GM12892 (cell line): ENCODE measurements around the gene LCP2.

Experiments used
- DNase-seq: peaks from one replicate; pipeline ENCODE4 v3.0.0; 2011; ENCODE audit not compliant: insufficient read length
- FAIRE-seq: peaks from 2 replicates; lab custom pipeline; 2011; peaks lifted over from hg19 to GRCh38; lab: Jason Lieb, UNC
- POLR2A ChIP-seq: IDR thresholded peaks from 2 replicates; pipeline ENCODE4 v1.6.1; 2011; ENCODE audit warnings: low read depth, low read length, control low read depth
- POLR2AphosphoS5 ChIP-seq: IDR thresholded peaks from 2 replicates; pipeline ENCODE4 v1.6.1; 2011; ENCODE audit warnings: low read depth, low read length, control low read depth
- TAF1 ChIP-seq: IDR thresholded peaks from 2 replicates; pipeline ENCODE4 v1.6.1; 2011; ENCODE audit warnings: low read depth, mild to moderate bottlenecking, control low read depth, low read length, borderline replicate concordance

LCP2 gene

DNA sequence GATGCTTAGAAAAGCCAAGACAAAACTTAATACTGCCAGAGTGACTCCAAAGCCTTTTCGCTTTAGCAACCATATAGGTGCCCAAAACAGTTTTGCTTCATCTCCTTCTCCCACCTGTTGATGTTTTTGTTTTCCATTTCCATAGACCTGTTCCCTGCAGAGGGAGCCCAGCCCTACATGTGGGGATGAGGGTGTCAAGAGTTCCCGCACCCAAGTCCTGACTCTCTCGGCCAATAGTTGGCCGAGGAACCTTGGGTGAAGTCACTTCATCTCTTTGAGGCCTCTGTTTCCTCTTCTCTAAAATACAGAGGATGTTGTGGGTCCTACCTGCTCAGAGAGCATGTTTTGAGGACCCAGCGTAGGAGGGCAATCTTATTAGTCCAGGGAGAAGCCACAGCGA is 38.5 kb upstream of the LCP2 start:
- FAIRE-seq (no peak), DNase-seq (no peak)
- TF ChIP-seq POLR2AphosphoS5 (no peak), POLR2A (no peak), TAF1 (no peak)

DNA sequence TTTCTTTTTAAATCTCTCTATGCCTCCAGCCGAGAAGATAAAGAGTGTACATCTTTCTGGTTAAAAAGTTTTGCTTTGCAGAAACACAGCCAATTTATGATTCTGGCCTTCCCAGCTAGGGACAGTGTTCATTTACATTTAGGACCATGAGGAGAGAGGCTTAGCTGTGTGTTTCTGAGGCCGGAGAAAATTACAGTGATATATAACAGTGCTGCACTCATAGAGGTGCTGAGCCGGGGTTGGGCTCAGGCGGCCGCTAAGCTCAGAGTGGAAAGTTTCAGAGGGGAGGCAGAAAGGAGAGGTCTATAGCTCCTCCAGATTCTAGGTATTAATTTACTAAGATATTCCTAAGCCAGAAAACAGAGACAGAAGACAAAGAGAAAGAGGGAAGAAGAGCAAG is 37.0 kb upstream of the LCP2 start:
- DNase-seq (no peak), FAIRE-seq (no peak)
- TF ChIP-seq POLR2AphosphoS5 = no peak
- no peak for TF ChIP-seq POLR2A
- TF ChIP-seq TAF1 = no peak

DNA sequence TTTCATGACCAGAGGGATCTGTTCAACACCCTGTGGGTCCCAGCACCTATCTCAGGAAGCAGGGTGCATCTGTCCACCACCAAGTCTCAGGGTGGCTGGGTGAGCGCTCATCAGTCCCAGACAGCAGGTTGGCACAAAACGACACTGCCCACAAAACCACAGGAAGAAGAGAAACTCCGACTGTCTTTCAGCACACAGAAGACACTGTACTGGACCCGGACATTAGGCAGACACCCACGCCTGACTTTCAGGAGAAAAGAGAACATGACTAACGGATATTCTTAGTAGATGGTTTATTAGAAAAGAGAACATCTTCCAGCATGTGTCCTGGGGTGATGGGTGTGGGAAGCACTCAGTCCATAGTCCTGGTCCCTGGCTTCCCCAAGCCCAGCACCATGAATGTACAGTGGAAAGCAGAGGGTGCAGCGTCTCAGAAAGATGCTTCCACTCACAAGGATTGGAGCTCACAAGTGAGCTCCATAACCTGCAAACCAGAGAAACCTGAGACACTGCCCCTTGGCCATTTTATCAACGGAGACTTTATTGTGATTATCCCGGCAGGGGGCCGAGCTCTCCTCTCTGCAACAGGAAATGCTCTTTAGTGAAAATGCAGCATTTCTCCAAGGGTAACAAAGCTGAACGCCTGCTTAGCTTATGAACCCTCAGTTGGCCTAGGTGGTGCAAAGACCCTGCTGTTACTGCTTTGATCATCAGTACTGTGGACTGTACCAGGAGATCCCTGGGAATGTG is 35.8 kb upstream of the LCP2 start:
- FAIRE-seq = peak; percentile 63

DNA sequence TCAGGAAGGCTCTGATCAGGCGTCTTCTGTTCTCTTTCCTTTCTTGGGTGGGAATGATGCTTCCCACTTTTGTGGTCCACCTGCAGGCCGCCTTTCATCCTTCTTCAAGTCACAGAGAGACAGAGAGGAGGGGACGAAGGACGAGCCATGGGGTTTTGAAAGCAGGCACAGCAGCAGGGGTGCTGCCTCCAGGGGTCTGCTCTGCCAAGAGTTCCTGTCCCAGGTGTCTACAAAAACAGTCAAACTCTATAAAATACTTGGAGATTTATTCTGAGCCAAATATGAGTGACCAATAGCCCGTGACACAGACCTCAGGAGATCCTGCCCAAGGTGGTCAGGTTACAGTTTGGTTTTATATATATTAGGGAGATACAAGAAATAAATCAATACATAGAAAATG is 34.5 kb upstream of the LCP2 start:
- DNase-seq (no peak), FAIRE-seq (peak; percentile 14)
- TF ChIP-seq POLR2A (no peak), TAF1 (no peak), POLR2AphosphoS5 (no peak)

More for the DNA sequence above, 35.8 kb upstream of the LCP2 start:
- no peak for DNase-seq
- TF ChIP-seq POLR2A (no peak), POLR2AphosphoS5 (no peak), TAF1 (no peak)

DNA sequence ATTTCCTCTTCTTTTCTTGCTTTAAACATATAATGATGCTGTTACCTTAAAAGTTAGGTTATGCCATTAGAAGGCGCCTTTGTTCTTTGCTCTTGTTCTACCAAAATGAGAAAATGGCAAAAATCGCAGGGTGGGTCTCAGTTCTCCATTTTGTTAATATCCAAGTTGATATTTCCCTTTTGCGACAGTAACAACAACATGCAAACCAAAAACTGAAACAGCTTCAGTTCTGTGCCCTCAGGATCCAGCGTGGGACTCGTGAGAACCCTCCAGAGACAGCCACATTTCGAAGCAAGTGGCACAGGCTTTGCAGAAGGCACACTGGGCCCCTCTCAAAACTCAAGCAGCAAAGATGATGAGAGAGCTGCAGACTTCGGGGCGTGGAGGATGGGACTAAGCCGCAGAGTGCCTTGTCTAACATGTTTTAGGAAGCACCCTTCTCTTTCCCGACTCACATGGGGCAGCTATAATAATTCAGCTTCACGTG is 33.0 kb upstream of the LCP2 start:
- DNase-seq (no peak), FAIRE-seq (no peak)
- TF ChIP-seq POLR2A (peak; percentile 40; the same call in 1 of the 2 replicates), TAF1 (0 out of 2 replicates have a peak, but pooled peaks have one; percentile 25), POLR2AphosphoS5 (no peak; the same call in 1 of the 2 replicates)

DNA sequence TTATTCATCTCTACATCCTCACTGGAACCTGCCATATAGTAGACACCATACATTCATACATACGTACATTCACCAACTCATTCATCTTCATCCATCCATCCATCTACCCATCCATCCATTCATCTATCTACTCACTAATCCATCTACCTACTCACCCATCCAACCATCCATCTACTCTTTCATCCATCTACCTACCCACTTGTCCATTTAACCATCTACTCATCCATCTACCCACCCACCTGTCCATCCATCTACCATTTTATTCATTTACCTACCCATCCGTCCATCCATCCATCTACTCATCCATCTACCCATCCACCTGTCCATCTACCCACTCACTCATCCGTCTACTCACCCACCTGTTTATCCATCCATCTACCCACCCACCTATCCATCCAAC is 31.9 kb upstream of the LCP2 start:
- TF ChIP-seq TAF1 (no peak), POLR2AphosphoS5 (no peak), POLR2A (no peak)
- FAIRE-seq = peak; percentile 66
- no peak for DNase-seq

DNA sequence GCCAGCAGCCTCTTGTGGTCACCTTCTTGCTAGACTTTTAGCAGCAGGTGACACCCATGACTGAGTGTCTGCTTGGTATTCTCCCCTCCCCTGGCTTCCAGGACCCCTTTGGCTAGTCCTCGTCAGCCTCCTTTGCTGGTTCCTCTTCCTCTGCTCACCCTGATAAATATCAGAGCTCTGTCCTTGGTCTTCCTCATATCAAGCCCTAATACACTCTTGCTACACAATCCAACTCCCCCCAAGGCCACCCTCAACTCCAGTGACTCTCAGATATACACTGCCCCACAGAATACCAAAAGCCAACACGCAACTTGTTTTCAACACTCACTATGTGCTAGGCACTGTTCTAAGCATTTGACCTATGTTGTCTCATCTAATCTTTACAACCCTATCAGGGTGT is 30.3 kb upstream of the LCP2 start:
- FAIRE-seq = peak; percentile 74
- DNase-seq = no peak
- TF ChIP-seq POLR2AphosphoS5 (no peak), POLR2A (no peak), TAF1 (no peak)

DNA sequence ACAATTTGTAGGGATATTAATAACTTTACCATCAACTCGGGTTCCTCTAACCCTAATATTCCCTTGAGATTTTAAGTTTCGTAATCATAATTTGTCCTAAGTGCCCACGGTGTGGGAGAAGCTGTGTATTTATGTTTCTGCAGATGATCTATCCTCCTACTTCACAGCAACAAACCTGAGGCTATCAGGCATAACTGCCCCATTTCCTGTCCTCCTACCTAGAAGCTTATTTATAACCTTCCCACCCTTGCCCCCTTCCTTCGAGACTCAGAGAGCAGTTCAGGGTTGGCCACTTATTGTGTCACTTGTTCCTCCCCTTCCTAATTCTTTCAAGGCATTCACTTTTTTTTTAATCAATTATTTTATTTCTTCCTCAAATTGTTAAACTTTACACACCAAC is 29.6 kb upstream of the LCP2 start:
- no peak for TF ChIP-seq POLR2AphosphoS5
- TF ChIP-seq POLR2A = no peak
- TF ChIP-seq TAF1 = no peak
- no peak for DNase-seq
- peak; percentile 27 for FAIRE-seq

DNA sequence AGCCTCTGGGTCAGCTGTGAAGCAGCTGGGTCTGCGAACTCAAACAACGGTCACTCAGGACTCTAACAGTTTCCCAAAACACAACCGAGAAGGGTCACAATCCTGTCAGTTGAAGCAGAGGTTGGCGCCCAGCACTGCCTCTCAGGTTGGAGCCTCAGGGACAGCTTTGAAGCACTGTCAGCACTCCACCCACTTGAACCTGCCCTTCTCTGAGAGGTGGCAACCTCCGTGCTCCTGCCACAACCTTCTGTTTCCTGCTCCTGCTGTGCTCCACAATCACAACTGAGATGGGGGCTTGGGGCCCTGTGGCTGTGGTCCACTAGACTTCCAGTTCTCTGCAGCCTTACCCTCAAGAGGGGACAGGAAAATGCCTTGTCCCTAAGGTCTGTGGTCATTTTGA is 21.7 kb upstream of the LCP2 start:
- TF ChIP-seq POLR2A (no peak), POLR2AphosphoS5 (no peak), TAF1 (no peak)
- DNase-seq (no peak), FAIRE-seq (no peak)

DNA sequence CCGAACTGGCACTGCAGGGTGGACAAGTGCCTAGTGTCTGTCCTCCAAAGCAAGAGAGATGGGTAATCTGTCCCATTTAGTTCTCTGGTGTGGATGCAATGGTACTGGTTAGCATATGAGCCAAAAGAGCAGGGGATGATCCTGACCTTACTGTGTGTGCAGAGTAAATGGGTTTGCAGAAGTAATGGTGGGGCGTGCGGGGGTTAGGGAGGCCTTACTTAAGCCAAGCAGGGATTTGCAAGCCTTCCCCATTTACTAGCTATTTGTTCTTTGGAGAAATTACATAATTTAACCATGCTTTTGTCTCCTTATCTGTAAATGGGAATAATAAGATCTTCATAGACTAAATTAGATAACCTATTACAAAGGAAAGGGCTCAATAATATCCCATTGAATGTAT is 19.9 kb upstream of the LCP2 start:
- FAIRE-seq (no peak), DNase-seq (no peak)
- TF ChIP-seq POLR2A = no peak
- no peak for TF ChIP-seq TAF1

DNA sequence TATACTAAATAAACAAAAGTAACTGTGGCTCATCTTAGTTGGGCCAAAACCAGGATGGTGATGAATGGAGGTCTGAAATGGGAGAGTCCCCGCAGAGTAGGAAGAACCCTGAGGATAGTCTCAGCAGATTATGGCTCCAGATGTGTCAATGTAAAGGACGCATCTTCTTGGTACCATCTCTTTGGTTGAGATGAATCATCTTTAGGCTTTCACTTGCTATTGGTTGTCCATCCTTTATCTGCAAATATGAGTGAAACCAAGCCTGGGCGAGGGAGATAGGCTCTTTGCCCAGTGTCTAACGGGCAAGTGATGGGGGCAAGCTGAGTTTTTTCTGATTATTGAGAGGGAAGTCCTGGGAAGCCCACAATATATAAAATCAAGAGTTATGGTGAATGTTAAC is 19.4 kb upstream of the LCP2 start:
- TF ChIP-seq TAF1 = no peak
- no peak for TF ChIP-seq POLR2A
- no peak for DNase-seq
- FAIRE-seq = no peak

DNA sequence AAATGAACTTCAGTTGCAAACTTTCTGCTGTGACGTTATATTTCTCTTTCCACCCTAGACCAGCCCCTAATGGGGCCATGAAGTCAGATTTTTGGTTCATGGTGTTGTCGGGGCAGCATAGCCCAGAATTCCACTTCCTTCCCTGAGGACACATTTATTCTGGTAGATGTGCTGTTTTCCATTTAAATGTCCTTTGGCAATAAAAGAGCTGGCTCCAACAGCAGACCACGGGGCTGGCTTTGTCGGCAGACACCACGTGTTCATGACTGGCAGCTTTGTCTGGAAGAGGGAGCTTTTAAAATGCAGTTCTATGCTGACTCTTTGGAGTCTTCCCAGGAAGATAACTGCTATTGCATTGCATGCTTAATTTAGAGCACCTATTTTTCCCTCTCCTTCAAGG is 17.6 kb upstream of the LCP2 start:
- FAIRE-seq (no peak), DNase-seq (no peak)
- TF ChIP-seq POLR2AphosphoS5 (no peak), POLR2A (no peak), TAF1 (no peak)
